Measurements from ENCODE around the gene PPT2. TPM values are rescaled to one million over a fixed set of nuclear protein-coding genes. Genes with fewer than 3 reads are reported as not detected.

PPT2 gene
- total and polyA plus RNA-seq, 2 of the 13 experiments (the other 11 are each of a cell fraction or from before 2014, with no cell fraction given): 39.2 to 61.8 TPM

GRCh38 chr6:32127717-32128592 is 26.0 kb upstream of the PPT2 start, which contains the start of gene ATF6B:
ATF6B (minus strand) TSS chr6:32128246; CDS start chr6:32128207, 39 bp downstream.
- no peaks in the 10 kb centered on the region; a peak in 2 of 5 replicates for H3K27me3 ChIP-seq (ENCODE audit: control insufficient read depth in 1 of 2, insufficient read depth in 2 of 2, low read length in 2 of 2)
- no peak within 1 kb of the TSS for H2AFZ ChIP-seq (ENCODE audit: low read length)
- CTCF ChIA-PET (ENCODE audit: low intra/inter-chr PET ratio, low total read pairs): interaction anchor here (0.8 kb wide), 1 partner anchor 26 kb away, joined by 4 read pairs; the partner anchor contains the start of gene PPT2
- WGBS (ENCODE audit: low lambda C conversion rate): under 1% methylated on average over 26 of the region's 44 CpGs
- peak within 1 kb of the TSS; percentile 95 to 100 (median 99) for H3K4me3 ChIP-seq (replicated peaks in 1 of 3; ENCODE audit: insufficient read depth in 1 of 3, low read depth in 2 of 3, low read length in 3 of 3)
- in situ Hi-C loops (cut with HindIII; ENCODE audit: extremely low pct_ligation_motif_present, low pct_unique_long_range_greater_than_20kb) (no loop called here), intact Hi-C loops (cut with micrococcal nuclease; ENCODE audit: unreplicated experiment) (loop anchor here (1.0 kb wide), 1 partner anchor 50 kb away; the partner anchor contains the start of gene RNF5)
- POLR2A ChIA-PET: interaction anchor here (0.5 to 4.4 kb wide), 30 partner anchors 8 to 844 kb away, joined by 3 to 35 read pairs (median 4); partner anchors contain the start of genes AGPAT1, CFB, HSPA1B and LSM2
- peaks cover 25% of the 10 kb centered on the region for H3K79me2 ChIP-seq (ENCODE audit: insufficient read depth, low read length)
- H3K9me3 ChIP-seq (ENCODE audit: low read length): no peaks in the 10 kb centered on the region
- FAIRE-seq (peak; percentile 94), DNase-seq (ENCODE audit: low spot score) (peak; percentile 100), ATAC-seq (peak; percentile 93)
- H3K27ac ChIP-seq (ENCODE audit: extremely low read length, insufficient read depth, low read length): peak within 1 kb of the TSS; percentile 81
- BruUV-seq (replicated peaks): TSS peak; percentile 46
- no peaks in the 10 kb centered on the region for H4K20me1 ChIP-seq (ENCODE audit: insufficient read depth, low read length)
- peak within 1 kb of the TSS; percentile 93 for H3K4me2 ChIP-seq (ENCODE audit: low read depth, low read length)
- peaks cover 33% of the 10 kb centered on the region for H3K4me1 ChIP-seq (ENCODE audit: insufficient read depth, low read length)
- peaks cover 0 to 22% of the 10 kb centered on the region in 2 experiments; a peak in 3 of 5 replicates for H3K36me3 ChIP-seq (replicated peaks in 1 of 2; ENCODE audit: control insufficient read depth in 1 of 2, insufficient read depth in 2 of 2, low read length in 2 of 2)
- H3K9ac ChIP-seq (ENCODE audit: insufficient read depth, low read depth, low read length): peak within 1 kb of the TSS; percentile 86
- TF ChIP-seq CBFB (CRISPR knock-in tag; IDR thresholded peaks at IDR 0.05) (no peak), FOXK1 (CRISPR knock-in tag; IDR thresholded peaks at IDR 0.05; ENCODE audit: borderline replicate concordance, low read depth) (peak; percentile 92), MAZ (IDR thresholded peaks at IDR 0.05; ENCODE audit: borderline replicate concordance, low read depth, low read length) (peak; percentile 72), MAZ (CRISPR knock-in tag; IDR thresholded peaks at IDR 0.05; ENCODE audit: low read depth) (no peak), ZNF777 (CRISPR knock-in tag; IDR thresholded peaks at IDR 0.05) (peak; percentile 46; the same call in 1 of the 2 replicates), PBX2 (CRISPR knock-in tag; IDR thresholded peaks at IDR 0.05) (no peak), NFE2L1 (CRISPR knock-in tag; IDR thresholded peaks at IDR 0.05; ENCODE audit: borderline replicate concordance) (no peak), ZNF121 (CRISPR knock-in tag; IDR thresholded peaks at IDR 0.05) (no peak), ZNF572 (CRISPR knock-in tag; IDR thresholded peaks at IDR 0.05) (0 out of 2 replicates have a peak, but pooled peaks have one; percentile 88), ZNF362 (CRISPR knock-in tag; IDR thresholded peaks at IDR 0.05; ENCODE audit: borderline replicate concordance) (no peak), PAWR (CRISPR knock-in tag; IDR thresholded peaks at IDR 0.05; ENCODE audit: borderline replicate concordance) (no peak), KMT2B (CRISPR knock-in tag; IDR thresholded peaks at IDR 0.05) (peak; percentile 43; the same call in 1 of the 2 replicates), TRIM24 (CRISPR knock-in tag; IDR thresholded peaks at IDR 0.05) (no peak), IRF9 (CRISPR knock-in tag; IDR thresholded peaks at IDR 0.05; ENCODE audit: borderline replicate concordance) (peak; percentile 75; the same call in 1 of the 2 replicates), REXO4 (CRISPR knock-in tag; IDR thresholded peaks at IDR 0.05; ENCODE audit: borderline replicate concordance) (no peak), RCOR2 (CRISPR knock-in tag; IDR thresholded peaks at IDR 0.05) (no peak), KLF13 (CRISPR knock-in tag; IDR thresholded peaks at IDR 0.05) (no peak), SP1 (IDR thresholded peaks at IDR 0.05) (no peak), SP1 (CRISPR knock-in tag; IDR thresholded peaks at IDR 0.05) (peak; percentile 88), TFE3 (CRISPR knock-in tag; IDR thresholded peaks at IDR 0.05) (no peak; the same call in 1 of the 2 replicates)
